ENCODE results near the gene GPR162.

DNA sequence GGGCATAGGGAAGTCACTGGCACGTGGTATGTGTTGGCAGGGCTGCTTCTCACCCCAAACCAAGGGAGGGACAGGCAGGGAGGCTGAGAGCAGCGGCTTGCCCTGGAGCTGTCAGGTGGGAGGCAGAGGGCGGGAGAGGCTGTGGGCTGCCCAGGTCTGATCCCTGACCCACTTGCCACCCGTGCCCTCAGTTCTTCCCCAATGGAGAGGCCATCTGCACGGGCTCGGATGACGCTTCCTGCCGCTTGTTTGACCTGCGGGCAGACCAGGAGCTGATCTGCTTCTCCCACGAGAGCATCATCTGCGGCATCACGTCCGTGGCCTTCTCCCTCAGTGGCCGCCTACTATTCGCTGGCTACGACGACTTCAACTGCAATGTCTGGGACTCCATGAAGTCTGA is 23.8 kb downstream of the GPR162 start:
- no peak for TF ChIP-seq EZH2 (optimal IDR thresholded peaks at IDR 0.05; ENCODE audit: low read depth, low read length)
- TF ChIP-seq, protein P1, sequence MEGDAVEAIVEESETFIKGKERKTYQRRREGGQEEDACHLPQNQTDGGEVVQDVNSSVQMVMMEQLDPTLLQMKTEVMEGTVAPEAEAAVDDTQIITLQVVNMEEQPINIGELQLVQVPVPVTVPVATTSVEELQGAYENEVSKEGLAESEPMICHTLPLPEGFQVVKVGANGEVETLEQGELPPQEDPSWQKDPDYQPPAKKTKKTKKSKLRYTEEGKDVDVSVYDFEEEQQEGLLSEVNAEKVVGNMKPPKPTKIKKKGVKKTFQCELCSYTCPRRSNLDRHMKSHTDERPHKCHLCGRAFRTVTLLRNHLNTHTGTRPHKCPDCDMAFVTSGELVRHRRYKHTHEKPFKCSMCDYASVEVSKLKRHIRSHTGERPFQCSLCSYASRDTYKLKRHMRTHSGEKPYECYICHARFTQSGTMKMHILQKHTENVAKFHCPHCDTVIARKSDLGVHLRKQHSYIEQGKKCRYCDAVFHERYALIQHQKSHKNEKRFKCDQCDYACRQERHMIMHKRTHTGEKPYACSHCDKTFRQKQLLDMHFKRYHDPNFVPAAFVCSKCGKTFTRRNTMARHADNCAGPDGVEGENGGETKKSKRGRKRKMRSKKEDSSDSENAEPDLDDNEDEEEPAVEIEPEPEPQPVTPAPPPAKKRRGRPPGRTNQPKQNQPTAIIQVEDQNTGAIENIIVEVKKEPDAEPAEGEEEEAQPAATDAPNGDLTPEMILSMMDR (IDR thresholded peaks at IDR 0.05; ENCODE audit: low read length), result no peak

All from MM.1S (cell line).